ENCODE results near the gene FGF2.

Gene FGF2

DNA sequence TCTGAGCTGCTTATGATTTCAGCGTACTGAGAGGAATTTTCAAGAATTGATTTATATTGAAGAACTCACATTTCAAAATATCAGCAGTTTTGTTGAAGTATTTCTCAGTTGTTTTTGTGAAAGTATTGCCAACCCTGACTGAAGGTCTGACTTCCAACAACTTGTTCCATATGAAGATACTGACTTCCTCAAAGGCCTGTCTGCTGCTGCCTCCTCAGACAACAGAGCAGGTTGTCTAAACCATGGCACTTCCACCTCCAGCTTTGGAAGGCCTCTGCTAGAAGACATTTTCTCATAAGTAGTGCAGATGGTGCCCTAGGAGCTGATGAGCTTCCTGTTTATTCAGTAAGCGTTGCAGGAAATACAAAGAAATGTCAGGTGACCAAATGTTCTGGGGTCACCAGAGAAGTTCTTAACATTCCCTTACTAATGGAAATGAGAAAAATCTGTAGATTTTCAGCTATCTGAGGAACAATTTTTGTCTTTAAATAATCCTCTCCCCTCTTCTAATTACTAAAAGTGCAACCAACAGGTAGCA is 28.8 kb downstream of the FGF2 start:
- DNase-seq (ENCODE audit: extremely low read depth, insufficient read length), result no peak
- no peaks in the 10 kb centered on the region for H3K36me3 ChIP-seq (ENCODE audit: control insufficient read depth, insufficient read depth, low read length)
- H3K4me3 ChIP-seq (replicated peaks; ENCODE audit: low read depth, low read length), result no peak overlapping the region
- no peak for TF ChIP-seq CTCF (IDR thresholded peaks at IDR 0.05; ENCODE audit: insufficient read depth, low read length, poor library complexity, severe bottlenecking)
- no peaks in the 10 kb centered on the region for H3K27me3 ChIP-seq (replicated peaks; ENCODE audit: control insufficient read depth, insufficient read depth, low read length)

DNA sequence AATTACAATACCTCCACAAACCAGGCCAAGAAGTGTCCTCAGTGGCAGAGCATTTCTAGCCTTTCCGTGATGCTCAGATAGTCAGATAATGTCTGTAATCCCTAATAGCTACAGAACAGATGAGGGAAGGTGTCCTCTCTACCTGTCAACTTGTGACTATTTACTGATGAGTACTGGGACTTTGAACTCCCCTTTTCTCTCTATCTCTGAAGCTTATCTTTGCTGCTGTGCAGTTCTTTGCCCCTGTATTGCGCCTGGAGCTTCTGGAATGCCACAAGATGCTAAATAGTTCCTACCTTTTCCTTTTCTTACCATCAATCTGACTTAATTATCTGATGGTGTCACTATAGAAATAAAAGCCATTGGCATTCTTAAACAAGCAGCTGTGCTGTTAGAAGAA is 30.5 kb downstream of the FGF2 start:
- H3K4me3 ChIP-seq (replicated peaks; ENCODE audit: low read depth, low read length), result no peak overlapping the region
- no peak for TF ChIP-seq CTCF (IDR thresholded peaks at IDR 0.05; ENCODE audit: insufficient read depth, low read length, poor library complexity, severe bottlenecking)
- DNase-seq (ENCODE audit: extremely low read depth, insufficient read length), result no peak
- no peaks in the 10 kb centered on the region for H3K36me3 ChIP-seq (ENCODE audit: control insufficient read depth, insufficient read depth, low read length)
- no peaks in the 10 kb centered on the region for H3K27me3 ChIP-seq (replicated peaks; ENCODE audit: control insufficient read depth, insufficient read depth, low read length)

DNA sequence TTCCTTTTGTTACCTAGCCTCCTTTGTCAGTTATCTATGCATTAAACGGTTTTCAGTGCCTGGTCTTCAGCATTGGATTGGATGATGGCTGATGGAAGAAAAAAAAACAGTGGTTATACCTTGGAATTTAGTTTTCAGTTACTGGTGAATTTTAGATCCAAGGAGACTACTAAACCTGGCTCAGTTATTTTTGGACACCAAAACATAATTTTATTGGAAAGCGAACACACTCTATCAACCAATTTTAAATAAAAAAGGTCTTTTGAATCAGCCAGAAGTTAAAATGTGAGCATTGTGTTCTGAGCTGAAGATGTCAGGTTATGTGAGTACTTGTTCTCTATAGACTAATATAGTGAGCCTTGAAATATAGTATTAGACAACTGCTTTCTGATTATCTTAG is 32.1 kb downstream of the FGF2 start:
- TF ChIP-seq CTCF (IDR thresholded peaks at IDR 0.05; ENCODE audit: insufficient read depth, low read length, poor library complexity, severe bottlenecking), result no peak

GRCh38 chr4:122861172-122861943 is 34.7 kb downstream of the FGF2 start:
- no peak for TF ChIP-seq CTCF (IDR thresholded peaks at IDR 0.05; ENCODE audit: insufficient read depth, low read length, poor library complexity, severe bottlenecking)
- no peak for DNase-seq (ENCODE audit: extremely low read depth, insufficient read length)
- no peaks in the 10 kb centered on the region for H3K36me3 ChIP-seq (ENCODE audit: control insufficient read depth, insufficient read depth, low read length)
- H3K27me3 ChIP-seq (replicated peaks; ENCODE audit: control insufficient read depth, insufficient read depth, low read length), result no peaks in the 10 kb centered on the region
- no peak overlapping the region for H3K4me3 ChIP-seq (replicated peaks; ENCODE audit: low read depth, low read length)

More for the DNA sequence above, 32.1 kb downstream of the FGF2 start:
- H3K27me3 ChIP-seq (replicated peaks; ENCODE audit: control insufficient read depth, insufficient read depth, low read length), result no peaks in the 10 kb centered on the region
- no peak for DNase-seq (ENCODE audit: extremely low read depth, insufficient read length)
- H3K36me3 ChIP-seq (ENCODE audit: control insufficient read depth, insufficient read depth, low read length), result no peaks in the 10 kb centered on the region
- no peak overlapping the region for H3K4me3 ChIP-seq (replicated peaks; ENCODE audit: low read depth, low read length)

- H3K36me3 ChIP-seq (ENCODE audit: control insufficient read depth, insufficient read depth, low read length), result no peaks in the 10 kb centered on the region
- no peaks in the 10 kb centered on the region for H3K27me3 ChIP-seq (replicated peaks; ENCODE audit: control insufficient read depth, insufficient read depth, low read length)
- no peak for DNase-seq (ENCODE audit: extremely low read depth, insufficient read length)
- H3K4me3 ChIP-seq (replicated peaks; ENCODE audit: low read depth, low read length), result no peak overlapping the region
- no peak for TF ChIP-seq CTCF (IDR thresholded peaks at IDR 0.05; ENCODE audit: insufficient read depth, low read length, poor library complexity, severe bottlenecking)
These were observed 37.0 kb downstream of the FGF2 start for GRCh38 chr4:122863639-122864038.

Measured in GM06990 (cell line).